DMS79 (cell line): ENCODE results near the gene HS3ST5.
"Not testable (repeated sequence)": the region's sequence is repeated elsewhere in the genome, so short reads cannot be mapped to it uniquely, and the experiment has no call there.

Source experiments
- DNase-seq: peaks from one replicate; lab custom pipeline; 2025; lab: John Stamatoyannopoulos, UW

Gene HS3ST5

DNA sequence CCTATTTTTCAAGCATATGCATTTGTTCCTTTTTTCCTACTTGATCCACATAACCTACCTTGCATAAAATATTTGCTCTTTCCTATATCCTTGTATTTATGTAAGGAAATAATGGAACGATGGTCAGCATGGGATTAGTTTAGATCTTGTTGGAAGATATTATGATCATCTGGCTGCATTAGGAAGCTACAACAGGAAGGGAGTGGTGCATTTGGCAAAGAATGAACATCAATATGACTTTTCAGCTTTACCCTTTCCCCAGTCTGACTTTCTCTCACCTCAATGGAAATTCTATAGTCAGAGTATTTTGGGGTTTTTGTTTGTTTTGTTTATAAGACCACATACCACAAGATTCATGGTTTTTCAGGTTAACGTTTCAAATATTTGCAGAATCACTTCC, 66.0 kb downstream of the HS3ST5 start:
- DNase-seq: no peak

DNA sequence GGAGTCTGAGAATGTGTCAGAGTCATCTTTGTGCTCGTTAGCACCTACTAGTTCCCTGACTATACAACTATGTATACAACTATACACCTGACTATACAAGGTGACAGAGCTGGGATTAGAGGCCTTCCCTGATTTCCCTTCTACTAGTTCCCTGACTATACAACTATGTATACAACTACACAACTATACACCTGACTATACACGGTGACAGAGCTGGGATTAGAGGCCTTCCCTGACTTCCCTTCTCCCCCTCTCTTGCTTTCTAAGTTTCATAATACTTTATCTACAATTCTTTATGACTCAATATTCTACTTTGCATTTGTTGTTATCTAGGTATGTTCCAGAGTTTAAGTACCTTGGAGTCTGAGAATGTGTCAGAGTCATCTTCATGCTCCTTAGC, 68.0 kb downstream of the HS3ST5 start:
- DNase-seq: no peak

GRCh38 chr6:114272582-114272981, 70.2 kb downstream of the HS3ST5 start:
- no peak for DNase-seq

GRCh38 chr6:114271405-114271804, 71.4 kb downstream of the HS3ST5 start:
- DNase-seq: no peak

DNA sequence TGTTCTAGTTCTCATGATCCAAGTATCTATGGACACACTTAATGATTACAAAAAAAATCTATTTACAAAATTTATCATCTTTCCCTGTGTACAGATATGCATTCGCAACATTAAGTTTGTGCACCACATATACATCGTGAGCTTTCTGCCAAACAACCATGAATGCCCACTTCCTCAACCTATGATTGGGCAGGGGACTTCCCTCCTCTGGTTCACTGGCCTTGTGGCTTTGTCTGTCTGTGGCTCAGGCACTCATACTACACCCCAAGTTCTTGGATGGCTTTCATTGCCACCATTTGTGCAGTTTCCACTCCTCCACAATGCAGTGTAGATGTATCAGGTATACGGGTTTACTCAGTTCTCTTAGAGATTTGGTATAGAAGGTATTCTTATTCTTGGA, 74.9 kb downstream of the HS3ST5 start:
- DNase-seq: no peak

- DNase-seq: no peak
Measured at GRCh38 chr6:114260810-114261209, 82.0 kb downstream of the HS3ST5 start.

DNA sequence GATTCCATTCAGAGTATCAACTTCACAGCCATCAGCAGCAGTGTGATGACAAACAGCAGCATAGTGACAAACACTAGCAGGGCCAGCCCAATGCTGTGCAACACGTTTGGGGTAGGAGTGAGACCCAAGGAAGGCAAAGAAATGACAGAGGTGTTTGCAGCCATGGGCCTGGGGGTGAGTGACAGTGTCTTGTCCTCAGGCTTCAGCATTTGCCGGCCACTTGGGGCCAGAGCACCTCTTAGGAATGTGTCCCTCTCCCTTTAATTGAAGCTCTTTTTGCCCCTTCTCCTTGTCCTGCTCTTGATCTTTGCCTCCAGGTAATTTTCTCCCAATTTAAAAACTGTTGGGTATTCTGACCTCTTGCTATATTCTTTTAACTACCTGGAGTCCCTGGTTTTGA, 84.4 kb downstream of the HS3ST5 start:
- no peak for DNase-seq

DNA sequence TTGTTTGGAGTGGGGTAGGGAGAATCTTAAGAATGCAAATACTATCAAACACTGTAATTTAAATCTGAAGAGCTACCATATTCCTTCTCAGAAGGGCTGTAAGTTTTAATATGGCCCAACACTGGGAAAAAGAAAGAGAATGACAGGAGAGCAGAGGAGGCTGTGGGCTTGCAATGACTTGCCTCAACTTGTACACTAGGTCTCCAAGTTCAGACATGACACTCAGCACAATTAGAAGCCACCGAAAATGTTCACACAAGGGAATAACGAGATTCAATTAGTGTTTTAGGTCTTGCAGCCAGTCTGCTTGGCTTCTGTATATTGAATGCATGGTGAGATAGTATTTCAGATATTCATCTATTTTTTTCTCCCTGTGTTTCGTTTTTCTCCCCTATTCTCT, 89.4 kb downstream of the HS3ST5 start:
- no peak for DNase-seq

DNA sequence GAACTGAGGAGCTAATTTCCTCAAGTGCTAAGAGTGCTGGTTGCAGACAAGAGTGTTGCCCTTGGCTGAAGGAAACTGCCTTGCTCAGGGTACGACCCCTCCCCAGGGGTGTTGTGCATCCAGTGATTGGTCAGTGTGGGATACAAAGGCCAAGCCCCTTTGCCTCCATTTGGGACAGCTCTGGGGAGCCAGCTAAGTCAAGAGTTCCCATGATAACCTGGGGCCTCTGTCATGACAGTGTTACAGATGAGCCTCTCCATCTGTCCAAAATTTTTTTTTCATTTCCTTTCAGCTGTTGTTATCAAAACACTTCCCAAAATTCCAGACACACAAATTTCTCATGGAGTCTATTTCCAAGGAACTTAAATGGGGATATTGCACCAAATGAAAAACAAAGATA, 93.3 kb downstream of the HS3ST5 start:
- DNase-seq: no peak

GRCh38 chr6:114247101-114247500, 95.7 kb downstream of the HS3ST5 start:
- DNase-seq: no peak

- DNase-seq: no peak
Measured at GRCh38 chr6:114240796-114241195, 102.0 kb downstream of the HS3ST5 start.

GRCh38 chr6:114228675-114229074, 114.1 kb downstream of the HS3ST5 start:
- DNase-seq: no peak

GRCh38 chr6:114227944-114228468, 114.8 kb downstream of the HS3ST5 start:
- DNase-seq: no peak

GRCh38 chr6:114220241-114220640, 122.6 kb downstream of the HS3ST5 start:
- DNase-seq: no peak

DNA sequence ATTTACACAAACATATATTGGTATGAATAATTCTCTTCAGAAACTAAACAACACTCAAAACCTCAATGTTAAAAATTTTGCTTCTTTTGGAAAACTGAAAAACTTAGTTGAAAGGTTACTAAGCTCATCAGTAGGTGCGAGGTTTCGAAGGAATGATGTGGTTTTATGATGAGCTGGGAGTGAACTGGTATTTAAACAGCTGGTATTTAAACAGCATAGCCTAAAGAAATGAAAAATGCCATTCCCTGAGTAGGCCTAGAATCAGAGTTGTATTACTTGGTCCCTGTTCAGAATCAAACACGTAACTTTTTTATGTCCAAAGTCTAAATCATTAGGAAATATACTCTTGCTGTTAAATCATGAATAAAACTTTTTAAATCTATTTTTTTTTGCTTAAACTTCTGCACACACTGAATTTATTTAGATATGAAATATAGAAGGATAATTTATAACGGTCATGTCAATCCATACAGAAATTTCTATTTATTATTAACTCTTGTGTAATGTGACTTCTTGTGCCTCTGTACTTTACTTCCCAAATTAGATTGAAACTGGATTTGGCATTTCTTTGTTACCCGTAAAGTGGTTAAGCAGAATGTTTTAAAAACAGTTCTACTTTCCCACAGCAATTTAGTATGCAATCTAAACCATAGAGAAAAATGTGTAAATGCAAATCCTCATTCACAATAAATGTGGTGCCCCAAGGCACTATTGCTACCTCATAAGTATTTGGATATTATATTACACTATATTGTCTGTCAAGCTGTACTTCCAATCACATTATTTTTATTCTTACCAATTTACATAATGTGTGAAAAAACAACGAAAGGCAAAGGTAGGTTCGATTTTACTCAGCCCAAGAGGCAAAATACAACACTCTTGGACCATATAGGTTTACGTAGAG, 124.1 kb downstream of the HS3ST5 start:
- DNase-seq: no peak

DNA sequence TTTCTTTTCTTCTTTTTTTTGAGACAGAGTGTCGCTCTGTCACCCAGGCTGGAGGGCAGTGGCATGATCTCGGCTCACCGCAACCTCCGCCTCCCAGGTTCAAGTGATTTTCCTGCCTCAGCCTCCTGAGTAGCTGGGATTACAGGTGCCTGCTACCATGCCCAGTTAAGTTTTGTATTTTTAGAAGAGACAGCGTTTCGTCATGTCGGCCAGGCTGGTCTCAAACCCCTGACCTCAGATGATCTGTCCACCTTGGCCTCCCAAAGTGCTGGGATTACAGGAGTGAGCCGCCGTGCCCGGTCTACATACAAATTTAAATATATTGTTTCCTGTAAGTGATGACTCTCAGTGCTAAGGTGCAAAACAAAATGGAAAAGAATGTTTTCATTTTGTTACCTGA, 124.8 kb downstream of the HS3ST5 start:
- DNase-seq: not testable (repeated sequence)

DNA sequence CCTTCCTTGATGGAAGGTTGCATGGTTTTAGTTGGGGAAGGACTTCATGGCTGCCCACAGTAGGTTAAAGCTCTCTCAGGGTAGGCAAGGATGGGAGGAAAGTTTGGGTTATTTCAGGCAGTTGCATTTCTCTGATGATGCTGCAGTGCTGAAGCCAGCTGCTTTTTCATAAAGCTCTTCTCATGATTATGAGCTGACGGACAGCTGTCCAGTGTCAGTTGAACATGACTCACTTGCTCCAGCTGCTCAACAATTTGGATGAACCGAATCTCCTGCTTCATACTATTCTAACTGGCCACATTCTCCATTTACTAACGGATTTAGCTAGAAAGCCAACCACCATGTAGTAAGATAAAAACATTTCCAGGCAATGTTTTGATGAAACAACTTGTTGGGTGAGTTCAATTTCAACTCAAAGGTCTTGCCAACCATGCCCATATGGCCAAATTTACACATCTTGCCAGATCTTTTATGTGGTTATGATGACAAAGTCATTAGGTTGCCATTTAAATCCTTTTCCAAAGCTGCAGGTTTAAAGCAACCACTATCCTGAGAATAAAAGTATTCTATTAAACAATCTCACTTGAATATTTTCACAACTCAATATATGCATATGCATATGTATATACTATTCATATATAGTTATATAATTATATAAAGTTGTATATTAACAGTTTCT, 125.9 kb downstream of the HS3ST5 start:
- DNase-seq: no peak

DNA sequence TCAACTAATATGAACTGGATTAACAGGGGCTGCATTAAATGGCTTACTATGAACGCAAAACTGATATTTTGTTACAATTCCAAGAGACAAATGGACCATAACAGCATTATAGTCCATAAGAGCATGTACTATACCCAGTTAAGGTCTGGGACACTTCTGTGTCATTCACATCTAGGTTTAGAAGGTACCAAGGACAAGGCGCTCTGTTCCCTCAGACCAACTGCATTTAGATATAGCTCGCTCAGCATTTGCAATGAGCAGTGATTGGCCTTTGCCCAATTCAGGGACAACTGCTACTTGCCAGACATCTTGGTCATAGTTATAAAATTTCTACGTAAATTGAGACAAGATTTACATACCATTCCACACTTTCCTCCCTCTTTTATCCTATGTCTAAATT, 132.4 kb downstream of the HS3ST5 start:
- no peak for DNase-seq

DNA sequence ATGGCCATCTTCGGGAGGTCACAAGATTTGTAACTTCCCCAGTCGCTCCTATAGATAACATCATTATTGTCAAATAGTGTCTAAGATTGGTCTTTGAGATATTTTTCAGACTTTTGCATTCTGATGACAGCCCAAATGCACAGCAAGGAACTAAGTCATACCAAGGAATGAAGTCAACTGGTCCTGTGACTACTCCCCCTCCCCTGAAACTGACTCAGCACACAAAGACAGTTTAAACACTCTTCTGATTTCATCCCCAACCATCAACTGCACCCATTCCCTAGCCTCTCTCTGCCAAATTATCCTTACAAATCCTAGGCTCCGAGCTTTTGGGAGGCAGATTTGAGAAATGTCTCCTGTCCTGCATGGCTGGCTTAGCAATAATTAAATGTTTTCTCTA, 139.4 kb downstream of the HS3ST5 start:
- no peak for DNase-seq

DNA sequence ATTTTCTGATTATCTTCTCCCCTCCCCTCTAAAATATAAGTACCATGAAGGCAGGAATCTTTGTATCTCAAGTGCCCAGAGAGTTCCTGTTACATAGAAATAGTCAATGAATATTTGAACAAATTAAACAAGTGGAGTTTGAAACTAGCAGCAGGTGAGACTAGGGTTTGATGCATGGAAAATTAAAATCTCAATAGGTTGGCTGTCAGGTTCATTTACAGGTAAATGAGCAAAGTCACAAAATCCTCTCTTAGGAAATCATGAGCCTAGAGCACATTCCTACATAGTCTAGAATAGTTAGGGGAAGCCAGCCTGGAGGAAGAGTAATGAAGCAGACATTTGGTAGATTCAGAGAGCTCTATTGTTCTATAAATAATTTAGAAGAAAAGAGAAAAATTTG, 140.4 kb downstream of the HS3ST5 start:
- no peak for DNase-seq

GRCh38 chr6:114200891-114201290, 141.9 kb downstream of the HS3ST5 start:
- no peak for DNase-seq

GRCh38 chr6:114195631-114196403, 147.0 kb downstream of the HS3ST5 start:
- no peak for DNase-seq

GRCh38 chr6:114195027-114195365, 147.8 kb downstream of the HS3ST5 start:
- DNase-seq: no peak
